ENCODE data around the gene ATP10A.

The ATP10A gene

DNA sequence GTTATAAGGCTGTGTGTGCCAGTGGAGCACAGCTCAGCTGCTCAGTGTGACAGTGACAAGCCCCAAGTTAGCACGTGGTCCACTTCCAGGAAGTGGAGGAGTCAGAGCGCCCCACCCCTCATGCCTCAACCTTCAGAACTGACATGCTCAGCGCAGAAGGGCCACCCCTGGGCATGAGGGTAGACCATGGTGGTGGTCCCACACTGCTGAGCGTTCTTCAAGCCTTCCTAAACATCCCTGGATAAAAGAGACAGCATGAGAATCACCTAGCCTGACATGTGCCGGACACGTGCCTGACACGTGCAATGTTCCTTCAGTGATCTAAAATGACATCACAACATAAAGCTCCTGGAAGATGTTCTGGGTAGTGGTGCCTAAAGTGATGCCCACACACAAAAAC is 16.8 kb downstream of the ATP10A start:
- no peak for DNase-seq
- Histone ChIP-seq H3K9me3 (ENCODE audit: insufficient read depth, low read depth, low read length) (no peaks in the 10 kb centered on the region), H4K91ac (ENCODE audit: low read depth, low read length) (no peak overlapping the region), H3K27me3 (ENCODE audit: insufficient read depth, low read length) (no peaks in the 10 kb centered on the region), H3K27ac (ENCODE audit: low read depth, low read length) (no peak overlapping the region), H3K4me2 (ENCODE audit: low read length) (no peak overlapping the region), H4K12ac (ENCODE audit: low read depth, low read length) (no peak overlapping the region), H3K14ac (ENCODE audit: low read length) (no peak overlapping the region), H2BK5ac (ENCODE audit: low read depth, low read length, poor library complexity) (no peak overlapping the region), H2BK12ac (ENCODE audit: low read length) (no peak overlapping the region), H3K4me3 (ENCODE audit: low read depth, low read length) (no peak overlapping the region), H3K4ac (ENCODE audit: low read depth, low read length) (no peak overlapping the region), H2AFZ (ENCODE audit: insufficient read depth, low read length, poor library complexity) (no peak overlapping the region), H3K36me3 (ENCODE audit: control insufficient read depth in 1 of 2, insufficient read depth in 2 of 2, low read length in 2 of 2) (no peaks in the 10 kb centered on the region), H2AK5ac (ENCODE audit: low read length) (no peak overlapping the region), H3K4me1 (ENCODE audit: control insufficient read depth in 1 of 2, insufficient read depth in 2 of 2, low read length in 2 of 2) (peaks cover 10 to 12% of the 10 kb centered on the region in 2 experiments), H3K9ac (ENCODE audit: low read length) (no peak overlapping the region), H2BK120ac (ENCODE audit: insufficient read depth, low read length, poor library complexity) (no peak overlapping the region), H3K79me2 (ENCODE audit: control insufficient read depth, insufficient read depth, low read length, poor library complexity) (peaks cover 3% of the 10 kb centered on the region), H3K23ac (ENCODE audit: low read length) (no peak overlapping the region), H3K18ac (ENCODE audit: low read length) (no peak overlapping the region), H4K8ac (ENCODE audit: low read depth, low read length) (no peak overlapping the region), H3K79me1 (ENCODE audit: low read length) (peaks cover 4% of the 10 kb centered on the region)
- WGBS (ENCODE audit: extremely low coverage, insufficient coverage, insufficient read length): no CpG with 5 or more reads among the region's 7 CpGs

DNA sequence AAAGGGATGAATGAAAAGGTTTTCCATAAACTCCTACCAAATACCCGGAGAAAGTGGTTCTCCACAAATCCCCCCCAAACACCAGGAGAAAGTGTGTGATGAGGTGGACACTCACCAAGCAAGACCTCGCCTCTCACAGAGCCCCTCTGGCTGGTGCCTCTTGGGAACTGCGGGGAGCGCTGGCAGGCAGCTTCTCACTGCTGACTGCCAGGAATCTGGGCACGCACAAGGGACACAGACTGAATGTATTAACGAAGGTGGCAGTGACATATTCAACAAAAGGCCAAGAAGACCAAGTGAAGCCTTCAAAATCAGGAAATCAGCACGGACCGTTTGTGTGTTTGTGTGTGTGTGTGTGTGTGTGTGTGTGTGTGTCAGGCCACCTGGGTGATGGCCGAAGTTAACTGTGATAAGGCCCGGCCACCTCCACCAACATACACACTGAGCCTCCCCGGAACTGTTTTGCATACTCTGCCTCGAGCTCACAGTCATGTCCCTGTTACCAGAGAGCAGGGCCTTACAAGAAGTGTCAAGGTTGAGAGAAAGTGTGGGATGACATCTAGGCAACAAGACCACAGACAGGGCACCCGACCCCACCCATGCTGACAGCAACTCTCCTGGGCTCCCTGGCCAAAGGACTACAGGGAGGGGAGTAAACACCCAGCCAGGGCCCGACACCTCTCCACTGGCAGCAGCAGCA is 18.0 kb downstream of the ATP10A start:
- H3K4me1 ChIP-seq (ENCODE audit: control insufficient read depth in 1 of 2, insufficient read depth in 2 of 2, low read length in 2 of 2): peaks cover 5 to 9% of the 10 kb centered on the region in 2 experiments
- H3K4me2 ChIP-seq (ENCODE audit: low read length): no peak overlapping the region
- H4K8ac ChIP-seq (ENCODE audit: low read depth, low read length): no peak overlapping the region
- H3K27me3 ChIP-seq (ENCODE audit: insufficient read depth, low read length): no peaks in the 10 kb centered on the region
- no peak overlapping the region for H3K23ac ChIP-seq (ENCODE audit: low read length)
- no peak overlapping the region for H3K4ac ChIP-seq (ENCODE audit: low read depth, low read length)
- H2BK5ac ChIP-seq (ENCODE audit: low read depth, low read length, poor library complexity): no peak overlapping the region
- H4K91ac ChIP-seq (ENCODE audit: low read depth, low read length): no peak overlapping the region
- H3K4me3 ChIP-seq (ENCODE audit: low read depth, low read length): no peak overlapping the region
- no CpG with 5 or more reads among the region's 14 CpGs for WGBS (ENCODE audit: extremely low coverage, insufficient coverage, insufficient read length)
- H2AFZ ChIP-seq (ENCODE audit: insufficient read depth, low read length, poor library complexity): no peak overlapping the region
- H3K79me2 ChIP-seq (ENCODE audit: control insufficient read depth, insufficient read depth, low read length, poor library complexity): peaks cover 1% of the 10 kb centered on the region
- H3K36me3 ChIP-seq (ENCODE audit: control insufficient read depth in 1 of 2, insufficient read depth in 2 of 2, low read length in 2 of 2): no peaks in the 10 kb centered on the region
- no peaks in the 10 kb centered on the region for H3K9me3 ChIP-seq (ENCODE audit: insufficient read depth, low read depth, low read length)
- H2AK5ac ChIP-seq (ENCODE audit: low read length): no peak overlapping the region
- H2BK120ac ChIP-seq (ENCODE audit: insufficient read depth, low read length, poor library complexity): no peak overlapping the region
- H3K27ac ChIP-seq (ENCODE audit: low read depth, low read length): no peak overlapping the region
- no peak overlapping the region for H3K18ac ChIP-seq (ENCODE audit: low read length)
- H3K79me1 ChIP-seq (ENCODE audit: low read length): peaks cover 1% of the 10 kb centered on the region
- no peak for DNase-seq
- no peak overlapping the region for H3K14ac ChIP-seq (ENCODE audit: low read length)
- no peak overlapping the region for H4K12ac ChIP-seq (ENCODE audit: low read depth, low read length)
- H3K9ac ChIP-seq (ENCODE audit: low read length): no peak overlapping the region
- no peak overlapping the region for H2BK12ac ChIP-seq (ENCODE audit: low read length)

DNA sequence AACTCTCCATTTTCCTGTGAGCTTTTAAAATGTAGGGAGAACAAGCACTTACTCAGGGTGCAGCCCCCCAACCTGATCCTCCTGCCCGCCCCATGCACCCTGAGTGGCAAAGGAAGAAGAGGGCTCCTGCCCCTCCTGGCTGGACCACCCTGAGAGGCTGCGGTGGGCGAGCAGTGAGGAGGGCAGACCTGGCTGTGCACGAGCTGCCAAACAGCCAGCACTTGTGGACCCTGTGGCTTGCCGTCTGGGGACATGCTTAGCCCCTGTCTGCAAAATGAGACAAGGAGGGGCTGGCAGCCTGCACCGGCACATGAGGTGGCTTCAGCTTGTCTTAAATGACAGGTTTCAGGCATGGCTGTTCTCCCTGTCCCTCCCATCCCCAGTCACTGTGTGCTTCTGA is 18.6 kb downstream of the ATP10A start:
- Histone ChIP-seq H4K91ac (ENCODE audit: low read depth, low read length) (no peak overlapping the region), H4K8ac (ENCODE audit: low read depth, low read length) (no peak overlapping the region), H4K12ac (ENCODE audit: low read depth, low read length) (no peak overlapping the region), H3K23ac (ENCODE audit: low read length) (no peak overlapping the region), H3K4me3 (ENCODE audit: low read depth, low read length) (no peak overlapping the region), H2AFZ (ENCODE audit: insufficient read depth, low read length, poor library complexity) (no peak overlapping the region), H3K4ac (ENCODE audit: low read depth, low read length) (no peak overlapping the region), H2BK120ac (ENCODE audit: insufficient read depth, low read length, poor library complexity) (no peak overlapping the region), H3K4me2 (ENCODE audit: low read length) (no peak overlapping the region), H3K14ac (ENCODE audit: low read length) (no peak overlapping the region), H2BK12ac (ENCODE audit: low read length) (no peak overlapping the region), H3K4me1 (ENCODE audit: control insufficient read depth in 1 of 2, insufficient read depth in 2 of 2, low read length in 2 of 2) (peaks cover 3 to 7% of the 10 kb centered on the region in 2 experiments), H3K9me3 (ENCODE audit: insufficient read depth, low read depth, low read length) (no peaks in the 10 kb centered on the region), H3K27me3 (ENCODE audit: insufficient read depth, low read length) (no peaks in the 10 kb centered on the region), H2AK5ac (ENCODE audit: low read length) (no peak overlapping the region), H3K9ac (ENCODE audit: low read length) (no peak overlapping the region), H3K79me1 (ENCODE audit: low read length) (no peaks in the 10 kb centered on the region), H3K79me2 (ENCODE audit: control insufficient read depth, insufficient read depth, low read length, poor library complexity) (no peaks in the 10 kb centered on the region), H3K18ac (ENCODE audit: low read length) (no peak overlapping the region), H3K27ac (ENCODE audit: low read depth, low read length) (no peak overlapping the region), H3K36me3 (ENCODE audit: control insufficient read depth in 1 of 2, insufficient read depth in 2 of 2, low read length in 2 of 2) (no peaks in the 10 kb centered on the region), H2BK5ac (ENCODE audit: low read depth, low read length, poor library complexity) (no peak overlapping the region)
- no CpG with 5 or more reads among the region's 6 CpGs for WGBS (ENCODE audit: extremely low coverage, insufficient coverage, insufficient read length)
- DNase-seq: no peak

GRCh38 chr15:25844076-25844475 is 19.1 kb downstream of the ATP10A start:
- H3K36me3 ChIP-seq (ENCODE audit: control insufficient read depth in 1 of 2, insufficient read depth in 2 of 2, low read length in 2 of 2): no peaks in the 10 kb centered on the region
- H4K12ac ChIP-seq (ENCODE audit: low read depth, low read length): no peak overlapping the region
- no peak overlapping the region for H3K14ac ChIP-seq (ENCODE audit: low read length)
- H3K9ac ChIP-seq (ENCODE audit: low read length): no peak overlapping the region
- no peak overlapping the region for H3K27ac ChIP-seq (ENCODE audit: low read depth, low read length)
- H3K27me3 ChIP-seq (ENCODE audit: insufficient read depth, low read length): no peaks in the 10 kb centered on the region
- no peak for DNase-seq
- no CpG with 5 or more reads among the region's 7 CpGs for WGBS (ENCODE audit: extremely low coverage, insufficient coverage, insufficient read length)
- H3K4me2 ChIP-seq (ENCODE audit: low read length): no peak overlapping the region
- no peak overlapping the region for H2BK120ac ChIP-seq (ENCODE audit: insufficient read depth, low read length, poor library complexity)
- no peak overlapping the region for H3K23ac ChIP-seq (ENCODE audit: low read length)
- H3K4me3 ChIP-seq (ENCODE audit: low read depth, low read length): no peak overlapping the region
- H2AK5ac ChIP-seq (ENCODE audit: low read length): no peak overlapping the region
- no peaks in the 10 kb centered on the region for H3K9me3 ChIP-seq (ENCODE audit: insufficient read depth, low read depth, low read length)
- no peak overlapping the region for H3K4ac ChIP-seq (ENCODE audit: low read depth, low read length)
- no peak overlapping the region for H2BK12ac ChIP-seq (ENCODE audit: low read length)
- H3K79me1 ChIP-seq (ENCODE audit: low read length): no peaks in the 10 kb centered on the region
- H3K4me1 ChIP-seq (ENCODE audit: control insufficient read depth in 1 of 2, insufficient read depth in 2 of 2, low read length in 2 of 2): peaks cover 0 to 3% of the 10 kb centered on the region in 2 experiments
- no peak overlapping the region for H2BK5ac ChIP-seq (ENCODE audit: low read depth, low read length, poor library complexity)
- no peak overlapping the region for H4K8ac ChIP-seq (ENCODE audit: low read depth, low read length)
- H4K91ac ChIP-seq (ENCODE audit: low read depth, low read length): no peak overlapping the region
- no peaks in the 10 kb centered on the region for H3K79me2 ChIP-seq (ENCODE audit: control insufficient read depth, insufficient read depth, low read length, poor library complexity)
- H2AFZ ChIP-seq (ENCODE audit: insufficient read depth, low read length, poor library complexity): no peak overlapping the region
- H3K18ac ChIP-seq (ENCODE audit: low read length): no peak overlapping the region
